Endodermal cell (in vitro differentiated cells): Measurements from ENCODE around the gene BGLAP. TPM values are rescaled to one million over a fixed set of nuclear protein-coding genes. Genes with fewer than 3 reads are reported as not detected.

Experiments used
- DNase-seq: peaks from one replicate; pipeline ENCODE4 v3.0.0-alpha.2; 2017
- H3K27ac ChIP-seq: 2 replicates; pipeline ENCODE4 v1.5.1; 2013; ENCODE audit warnings: mild to moderate bottlenecking, low read depth, low read length, moderate library complexity
- H3K27me3 ChIP-seq: 2 replicates; pipeline ENCODE4 v1.6.1; 2013; ENCODE audit warnings: mild to moderate bottlenecking, low read length, moderate library complexity; ENCODE audit not compliant: insufficient read depth, control insufficient read depth, poor library complexity, severe bottlenecking
- H3K36me3 ChIP-seq: 2 replicates; pipeline ENCODE4 v1.7.0; 2013; ENCODE audit warnings: mild to moderate bottlenecking, low read length, moderate library complexity; ENCODE audit not compliant: control insufficient read depth, insufficient read depth
- H3K4me1 ChIP-seq: one replicate; pipeline ENCODE4 v1.7.0; 2013; ENCODE audit warnings: low read length; ENCODE audit not compliant: control insufficient read depth, insufficient read depth
- H3K4me3 ChIP-seq: 2 replicates; pipeline ENCODE4 v1.5.1; 2013; ENCODE audit warnings: mild to moderate bottlenecking, low read length, moderate library complexity
- H3K9ac ChIP-seq: 2 replicates; pipeline ENCODE4 v1.6.1; 2013; ENCODE audit warnings: mild to moderate bottlenecking, low read length, moderate library complexity; ENCODE audit not compliant: poor library complexity, severe bottlenecking; ENCODE audit errors: extremely low read depth
- H3K9me3 ChIP-seq: 2 replicates; pipeline ENCODE4 v1.6.1; 2013; ENCODE audit warnings: mild to moderate bottlenecking, low read length, moderate library complexity; ENCODE audit not compliant: control insufficient read depth
- H3K27ac Mint-ChIP-seq: 2 replicates; pipeline ENCODE4 v1.8.0; 2020; ENCODE audit warnings: mixed read lengths
- H3K27me3 Mint-ChIP-seq: 2 replicates; pipeline ENCODE4 v1.8.0; 2021; ENCODE audit warnings: mild to moderate bottlenecking, mixed read lengths; ENCODE audit not compliant: insufficient read depth
- H3K36me3 Mint-ChIP-seq: 2 replicates; pipeline ENCODE4 v1.8.0; 2020; ENCODE audit warnings: low read depth, mixed read lengths
- H3K4me1 Mint-ChIP-seq: 2 replicates; pipeline ENCODE4 v1.8.0; 2020; ENCODE audit warnings: mixed read lengths
- H3K4me3 Mint-ChIP-seq: 2 replicates; pipeline ENCODE4 v1.8.0; 2020; ENCODE audit warnings: mild to moderate bottlenecking, moderate library complexity, mixed read lengths
- H3K9me3 Mint-ChIP-seq: 2 replicates; pipeline ENCODE4 v1.8.0; 2020; ENCODE audit warnings: mild to moderate bottlenecking, mixed read lengths
- WGBS, 2 experiments: methylation state at CpG; one replicate each; pipeline versions ENCODE4 v1.1.5 to v1.1.7; 2013; ENCODE audit warnings: missing lambda C conversion rate in 2 of 2, mixed read lengths in 1 of 2; ENCODE audit not compliant: insufficient coverage in 1 of 2, insufficient read length in 1 of 2; 5-methylcytosine and 5-hydroxymethylcytosine counted together
- total RNA-seq, 2 donors: library from RNA; stranded (reverse); fragmentation: NEBNext Ultra II Directional in 1 of 2; extraction: Animal tissue kit (Norgen Biotek cat#: 25700) in 1 of 2; gene quantifications; 2 replicates in 1 of 2; 3 replicates in 1 of 2; pipeline ENCODE4 v1.2.1, GENCODE V29; 2021
- TF ChIP-seq, protein P1 (sequence below): fragments of 200-600 bp; sonication (generic); conservative IDR thresholded peaks from 2 replicates; pipeline ENCODE4 v1.5.0; 2021; ENCODE audit warnings: antibody characterized with exemption, mild to moderate bottlenecking

The BGLAP gene
- total RNA-seq, 2 donors from 2014 or later: 4.6 to 5.4 TPM

DNA sequence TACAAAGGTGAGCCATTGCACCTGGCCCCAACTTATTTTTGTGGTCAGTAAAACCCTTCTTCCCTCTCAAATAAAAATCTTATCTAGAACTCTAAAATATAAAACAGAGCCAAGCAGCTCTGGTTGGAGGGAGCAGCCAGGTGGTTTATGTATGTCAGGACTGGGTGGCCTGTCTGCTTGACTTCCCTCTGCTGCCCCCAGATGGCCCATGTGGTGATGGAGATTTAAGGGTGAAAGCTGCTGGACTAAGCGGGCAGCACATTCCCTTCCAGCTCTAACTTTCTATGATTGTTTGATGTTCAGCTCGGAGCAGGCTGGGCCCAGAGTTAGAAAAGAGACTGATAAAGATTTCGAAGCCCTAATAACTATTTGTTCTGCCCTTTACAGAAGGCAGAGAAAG, 17.8 kb downstream of the BGLAP start:
- H3K9ac ChIP-seq: no peak overlapping the region
- Mint-ChIP-seq H3K4me1 (peaks cover 8% of the 10 kb centered on the region), H3K4me3 (no peak overlapping the region), H3K27ac (no peak overlapping the region), H3K9me3 (no peaks in the 10 kb centered on the region), H3K27me3 (no peaks in the 10 kb centered on the region), H3K36me3 (peaks cover 74% of the 10 kb centered on the region)
- TF ChIP-seq, protein P1, sequence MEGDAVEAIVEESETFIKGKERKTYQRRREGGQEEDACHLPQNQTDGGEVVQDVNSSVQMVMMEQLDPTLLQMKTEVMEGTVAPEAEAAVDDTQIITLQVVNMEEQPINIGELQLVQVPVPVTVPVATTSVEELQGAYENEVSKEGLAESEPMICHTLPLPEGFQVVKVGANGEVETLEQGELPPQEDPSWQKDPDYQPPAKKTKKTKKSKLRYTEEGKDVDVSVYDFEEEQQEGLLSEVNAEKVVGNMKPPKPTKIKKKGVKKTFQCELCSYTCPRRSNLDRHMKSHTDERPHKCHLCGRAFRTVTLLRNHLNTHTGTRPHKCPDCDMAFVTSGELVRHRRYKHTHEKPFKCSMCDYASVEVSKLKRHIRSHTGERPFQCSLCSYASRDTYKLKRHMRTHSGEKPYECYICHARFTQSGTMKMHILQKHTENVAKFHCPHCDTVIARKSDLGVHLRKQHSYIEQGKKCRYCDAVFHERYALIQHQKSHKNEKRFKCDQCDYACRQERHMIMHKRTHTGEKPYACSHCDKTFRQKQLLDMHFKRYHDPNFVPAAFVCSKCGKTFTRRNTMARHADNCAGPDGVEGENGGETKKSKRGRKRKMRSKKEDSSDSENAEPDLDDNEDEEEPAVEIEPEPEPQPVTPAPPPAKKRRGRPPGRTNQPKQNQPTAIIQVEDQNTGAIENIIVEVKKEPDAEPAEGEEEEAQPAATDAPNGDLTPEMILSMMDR: peak; percentile 62
- no peak for DNase-seq
- no peak overlapping the region for H3K27ac ChIP-seq
- H3K27me3 ChIP-seq: no peaks in the 10 kb centered on the region
- H3K9me3 ChIP-seq: no peaks in the 10 kb centered on the region
- no peak overlapping the region for H3K4me3 ChIP-seq
- 83 to 100% methylated on average over 1 to 3 of the region's 3 CpGs for WGBS, 2 experiments
- H3K4me1 ChIP-seq: no peaks in the 10 kb centered on the region
- peaks cover 76% of the 10 kb centered on the region for H3K36me3 ChIP-seq

DNA sequence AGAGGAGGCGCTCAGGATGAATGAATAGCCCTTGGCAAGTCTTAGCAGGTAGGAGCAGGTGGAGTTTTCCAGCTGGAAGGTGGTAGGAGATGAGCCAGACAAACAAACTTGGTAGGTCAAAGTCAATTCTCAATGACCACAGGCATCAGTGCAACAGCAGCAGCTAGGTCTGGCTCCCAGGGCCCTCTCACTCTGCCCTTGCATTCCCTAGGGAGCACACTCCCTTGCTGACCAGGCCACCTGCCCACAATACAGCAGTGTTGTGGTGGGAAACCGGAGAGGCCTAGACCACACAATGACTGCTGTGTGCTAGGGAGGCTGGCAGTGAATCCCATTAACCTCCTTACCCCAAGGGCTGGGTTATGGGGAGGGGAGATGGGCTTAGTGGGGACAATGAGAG, 18.9 kb downstream of the BGLAP start:
- Mint-ChIP-seq H3K36me3 (peaks cover 83% of the 10 kb centered on the region), H3K9me3 (no peaks in the 10 kb centered on the region), H3K27me3 (no peaks in the 10 kb centered on the region), H3K4me3 (no peak overlapping the region), H3K4me1 (peaks cover 6% of the 10 kb centered on the region), H3K27ac (peak overlapping the region; percentile 19)
- H3K9me3 ChIP-seq: no peaks in the 10 kb centered on the region
- TF ChIP-seq, protein P1: no peak
- no peak for DNase-seq
- no peak overlapping the region for H3K4me3 ChIP-seq
- H3K4me1 ChIP-seq: no peaks in the 10 kb centered on the region
- WGBS, 2 experiments: 85 to 100% methylated on average over 1 to 2 of the region's 2 CpGs
- H3K27me3 ChIP-seq: no peaks in the 10 kb centered on the region
- no peak overlapping the region for H3K27ac ChIP-seq
- H3K9ac ChIP-seq: no peak overlapping the region
- H3K36me3 ChIP-seq: peaks cover 83% of the 10 kb centered on the region

DNA sequence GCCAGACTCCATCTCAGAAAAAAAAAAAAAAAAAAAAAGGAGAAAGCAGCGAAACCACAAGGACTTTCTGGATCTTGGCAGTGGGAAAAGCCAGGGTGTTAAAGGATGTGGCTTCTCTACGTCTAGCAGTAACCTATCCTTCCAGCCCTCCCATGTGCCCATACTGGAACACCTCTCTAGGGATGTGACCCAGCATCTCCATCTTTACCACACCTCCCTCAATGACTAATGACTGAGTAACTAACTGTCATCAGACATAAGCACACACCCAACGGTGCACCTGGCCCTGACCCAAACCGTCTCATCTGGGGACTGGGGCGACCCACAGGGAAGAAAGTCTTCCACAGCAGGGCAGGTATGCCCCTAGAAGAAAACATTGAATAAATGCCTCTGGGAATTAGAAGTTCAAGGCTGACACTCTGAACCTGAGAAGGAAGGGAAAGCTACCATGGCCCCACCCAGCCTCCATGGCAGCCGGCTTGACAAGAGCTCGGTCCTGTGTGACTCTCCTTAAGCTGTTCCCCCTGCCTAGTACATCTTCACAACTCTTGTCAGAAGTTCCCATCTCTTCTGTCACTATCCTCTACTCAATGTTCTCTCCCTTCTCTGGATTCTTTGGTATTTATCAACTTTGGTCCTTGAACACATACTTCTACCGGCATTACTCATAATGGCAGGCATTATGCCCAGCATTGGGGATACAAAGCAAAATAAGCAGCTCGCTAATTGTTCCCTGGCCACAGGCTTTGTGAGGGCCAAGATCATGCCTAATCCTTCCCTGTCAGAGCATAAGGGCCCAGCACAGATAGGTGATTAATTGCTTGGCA, 20.7 kb downstream of the BGLAP start:
- H3K4me3 Mint-ChIP-seq: no peak overlapping the region
- Histone ChIP-seq H3K9ac (no peak overlapping the region), H3K9me3 (no peaks in the 10 kb centered on the region), H3K36me3 (peaks cover 83% of the 10 kb centered on the region), H3K4me3 (no peak overlapping the region), H3K27ac (no peak overlapping the region), H3K27me3 (no peaks in the 10 kb centered on the region), H3K4me1 (no peaks in the 10 kb centered on the region)
- no peak for DNase-seq
- H3K9me3 Mint-ChIP-seq: no peaks in the 10 kb centered on the region
- WGBS, 2 experiments: 96 to 99% methylated on average over 7 to 8 of the region's 9 CpGs
- no peaks in the 10 kb centered on the region for H3K27me3 Mint-ChIP-seq
- TF ChIP-seq, protein P1: no peak
- H3K27ac Mint-ChIP-seq: no peak overlapping the region
- H3K4me1 Mint-ChIP-seq: no peaks in the 10 kb centered on the region
- peaks cover 85% of the 10 kb centered on the region for H3K36me3 Mint-ChIP-seq
